GM23248 (cell line): ENCODE data around the gene OR4C5. TPM values are rescaled to one million over a fixed set of nuclear protein-coding genes. Genes with fewer than 3 reads are reported as not detected.
"Not testable (repeated sequence)": the region's sequence is repeated elsewhere in the genome, so short reads cannot be mapped to it uniquely, and the experiment has no call there.

Source experiments
- DNase-seq: peaks from one replicate; pipeline ENCODE4 v3.0.0-alpha.2; 2015
- H2AFZ ChIP-seq: fragments of 200-600 bp; sonication (generic); 2 replicates; pipeline ENCODE4 v1.6.1; 2016; ENCODE audit warnings: antibody characterized with exemption
- H3F3A ChIP-seq: fragments of 200-600 bp; sonication (generic); 2 replicates; pipeline ENCODE4 v1.6.1; 2016; ENCODE audit warnings: mild to moderate bottlenecking, antibody characterized with exemption, mixed run types; ENCODE audit not compliant: insufficient read depth
- H3K27ac ChIP-seq: fragments of 200-600 bp; sonication (generic); 2 replicates; pipeline ENCODE4 v1.5.1; 2016; ENCODE audit warnings: mild to moderate bottlenecking
- H3K27me3 ChIP-seq: fragments of 200-600 bp; sonication (generic); replicated peaks from 2 replicates; pipeline ENCODE4 v1.6.1; 2016; ENCODE audit warnings: mild to moderate bottlenecking; ENCODE audit not compliant: insufficient read depth
- H3K36me3 ChIP-seq: fragments of 200-600 bp; sonication (generic); 2 replicates; pipeline ENCODE4 v1.6.1; 2016; ENCODE audit warnings: low read depth, mild to moderate bottlenecking
- H3K4me1 ChIP-seq: fragments of 200-600 bp; sonication (generic); 2 replicates; pipeline ENCODE4 v1.6.1; 2016; ENCODE audit warnings: mild to moderate bottlenecking; ENCODE audit not compliant: insufficient read depth
- H3K4me2 ChIP-seq: fragments of 200-600 bp; sonication (generic); one replicate; pipeline ENCODE4 v1.6.1; 2016; ENCODE audit warnings: mild to moderate bottlenecking; ENCODE audit not compliant: unreplicated experiment
- H3K4me3 ChIP-seq: fragments of 200-600 bp; sonication (generic); 2 replicates; pipeline ENCODE4 v1.5.1; 2016; ENCODE audit warnings: mild to moderate bottlenecking
- H3K79me2 ChIP-seq: fragments of 200-600 bp; sonication (generic); 2 replicates; pipeline ENCODE4 v1.6.1; 2016; ENCODE audit warnings: mild to moderate bottlenecking; ENCODE audit not compliant: insufficient read depth
- H3K9ac ChIP-seq: fragments of 200-600 bp; sonication (generic); 2 replicates; pipeline ENCODE4 v1.6.1; 2016; ENCODE audit warnings: mild to moderate bottlenecking
- H3K9me2 ChIP-seq: fragments of 200-600 bp; sonication (generic); 2 replicates; pipeline ENCODE4 v1.6.1; 2016; ENCODE audit warnings: mixed run types, mild to moderate bottlenecking, moderate library complexity; ENCODE audit not compliant: insufficient read depth
- H3K9me3 ChIP-seq: fragments of 200-600 bp; sonication (generic); one replicate; pipeline ENCODE4 v1.6.1; 2017; ENCODE audit warnings: low read depth
- H4K20me1 ChIP-seq: fragments of 200-600 bp; sonication (generic); 2 replicates; pipeline ENCODE4 v1.6.0; 2016; ENCODE audit not compliant: insufficient read depth
- EZH2 ChIP-seq: fragments of 200-600 bp; sonication (generic); IDR thresholded peaks from 2 replicates; pipeline ENCODE4 v1.6.1; 2018; ENCODE audit warnings: antibody characterized with exemption, mild to moderate bottlenecking; ENCODE audit not compliant: insufficient read depth, poor library complexity, severe bottlenecking
- EZH2phosphoT487 ChIP-seq: fragments of 200-600 bp; sonication (generic); IDR thresholded peaks from 2 replicates; pipeline ENCODE4 v1.6.1; 2018; ENCODE audit warnings: antibody characterized with exemption, moderate library complexity, mild to moderate bottlenecking, low read depth; ENCODE audit not compliant: insufficient read depth
- WGBS, 2 experiments: methylation state at CpG; one replicate each; pipeline ENCODE4 v1.1.6; 2015 to 2017; ENCODE audit warnings: low lambda C conversion rate in 2 of 2, low coverage in 1 of 2; ENCODE audit errors: missing lambda C conversion rate in 2 of 2; 5-methylcytosine and 5-hydroxymethylcytosine counted together
- in situ Hi-C: fragments of 300-500 bp; cut with MboI; formaldehyde crosslinking; loops from 2 replicates; pipeline ENCODE4 v1.15.0; 2020
- polyA plus RNA-seq: library from polyadenylated mRNA; unstranded; fragments of >200 nt; fragmentation: Nextera tagmentation; extraction: Ambion mirVana; gene quantifications from 2 replicates; pipeline ENCODE4 v1.2.1, GENCODE V29; 2016
- total RNA-seq: library from RNA; depleted of rRNA; stranded (reverse); fragments of >200 nt; shearing (Covaris generic); gene quantifications from 2 replicates; pipeline ENCODE4 v1.2.3, GENCODE V29; 2014

OR4C5 gene
- total and polyA plus RNA-seq, 2 experiments from 2014 or later = not detected

GRCh38 chr11:48354013-48354412, 12.3 kb downstream of the OR4C5 start:
- Histone ChIP-seq H3K4me3 (no peak overlapping the region), H3K79me2 (no peaks in the 10 kb centered on the region), H3K27me3 (no peaks in the 10 kb centered on the region), H3K9me2 (no peaks in the 10 kb centered on the region), H2AFZ (no peak overlapping the region), H3K9ac (no peak overlapping the region), H3K27ac (no peak overlapping the region), H3K4me2 (no peak overlapping the region), H3K9me3 (no peaks in the 10 kb centered on the region), H3K36me3 (no peaks in the 10 kb centered on the region), H3K4me1 (no peaks in the 10 kb centered on the region), H3F3A (no peaks in the 10 kb centered on the region), H4K20me1 (no peaks in the 10 kb centered on the region)
- WGBS, 2 experiments = 63 to 64% methylated on average over 4 of the region's 4 CpGs
- no peak for TF ChIP-seq EZH2phosphoT487
- TF ChIP-seq EZH2 = no peak
- in situ Hi-C loops = no loop called here
- DNase-seq = no peak

GRCh38 chr11:48346286-48346685, 20.0 kb downstream of the OR4C5 start:
- H3K9ac ChIP-seq, in situ Hi-C loops, H3K79me2 ChIP-seq, H3K9me3 ChIP-seq, H2AFZ ChIP-seq, H3K36me3 ChIP-seq, DNase-seq, H3K4me3 ChIP-seq, H3K27me3 ChIP-seq, H3F3A ChIP-seq, H3K4me2 ChIP-seq, H3K4me1 ChIP-seq, H4K20me1 ChIP-seq, H3K27ac ChIP-seq, H3K9me2 ChIP-seq: not testable (repeated sequence)
- WGBS, 2 experiments = 11 to 32% methylated on average over 5 of the region's 5 CpGs

- WGBS, 2 experiments = 11 to 12% methylated on average over 2 of the region's 2 CpGs
- H3K4me3 ChIP-seq, H3K9me2 ChIP-seq, DNase-seq, H3F3A ChIP-seq, H2AFZ ChIP-seq, H3K9ac ChIP-seq, H3K36me3 ChIP-seq, H4K20me1 ChIP-seq, H3K9me3 ChIP-seq, H3K4me2 ChIP-seq, H3K27me3 ChIP-seq, H3K79me2 ChIP-seq, in situ Hi-C loops, H3K27ac ChIP-seq, H3K4me1 ChIP-seq: not testable (repeated sequence)
These were observed 23.8 kb downstream of the OR4C5 start for GRCh38 chr11:48342505-48342904.

GRCh38 chr11:48341466-48341865, 24.8 kb downstream of the OR4C5 start:
- H3K9me2 ChIP-seq = no peaks in the 10 kb centered on the region

GRCh38 chr11:48324620-48325019, 41.6 kb downstream of the OR4C5 start, which contains the start of gene OR4C3:
Gene OR4C3 (plus strand): TSS chr11:48324920. CDS start chr11:48325022, 102 bp downstream.
- not testable (repeated sequence) for H3K4me3 ChIP-seq, DNase-seq, H3K9ac ChIP-seq, H3K9me3 ChIP-seq, H2AFZ ChIP-seq, H4K20me1 ChIP-seq, H3K4me1 ChIP-seq, H3K27ac ChIP-seq, H3K79me2 ChIP-seq, H3F3A ChIP-seq, H3K36me3 ChIP-seq, H3K9me2 ChIP-seq, H3K4me2 ChIP-seq, H3K27me3 ChIP-seq
- in situ Hi-C loops = loop anchor here (25.0 kb wide), 1 partner anchor 1663 kb away; the partner anchor contains the start of gene OR4C12

More at GRCh38 chr11:48341466-48341865, 24.8 kb downstream of the OR4C5 start:
- TF ChIP-seq EZH2phosphoT487 = no peak
- no peak for TF ChIP-seq EZH2
- H4K20me1 ChIP-seq = no peaks in the 10 kb centered on the region
- no peak overlapping the region for H3K27ac ChIP-seq
- H3K9me3 ChIP-seq = no peaks in the 10 kb centered on the region
- no peaks in the 10 kb centered on the region for H3K36me3 ChIP-seq
- H3K27me3 ChIP-seq = no peaks in the 10 kb centered on the region
- in situ Hi-C loops = no loop called here
- H3K79me2 ChIP-seq = no peaks in the 10 kb centered on the region
- no peaks in the 10 kb centered on the region for H3K4me1 ChIP-seq
- H3K4me2 ChIP-seq = no peak overlapping the region
- no peaks in the 10 kb centered on the region for H3F3A ChIP-seq
- no peak overlapping the region for H3K4me3 ChIP-seq
- no peak overlapping the region for H3K9ac ChIP-seq
- no peak for DNase-seq
- no peak overlapping the region for H2AFZ ChIP-seq
- 25 to 27% methylated on average over 2 of the region's 2 CpGs for WGBS, 2 experiments

DNA sequence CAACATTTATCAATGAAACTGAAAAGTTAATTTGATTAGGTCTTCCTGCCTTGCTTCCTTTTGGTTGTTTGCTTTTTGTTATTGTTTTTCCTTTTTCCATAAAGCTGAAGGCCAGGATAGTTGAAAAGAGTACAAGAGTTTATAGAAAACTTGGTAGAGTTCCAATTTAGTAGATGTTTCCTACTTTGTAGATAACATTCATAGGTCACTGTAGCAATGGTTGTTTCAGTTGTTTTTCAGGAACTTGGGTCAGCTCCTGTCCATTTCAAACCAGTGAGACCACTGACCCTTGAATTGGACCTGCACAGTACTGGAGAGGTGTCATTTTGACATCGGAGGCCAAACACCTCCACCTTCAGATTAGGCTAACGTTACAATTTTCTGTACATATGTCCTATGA, 46.5 kb downstream of the OR4C5 start:
- WGBS, 2 experiments = 45 to 61% methylated on average over 2 of the region's 2 CpGs
- not testable (repeated sequence) for H2AFZ ChIP-seq, H3K9me2 ChIP-seq, H3K9ac ChIP-seq, H3K27ac ChIP-seq, H3K4me3 ChIP-seq, H3K36me3 ChIP-seq, H3K79me2 ChIP-seq, H3K4me1 ChIP-seq, H3K9me3 ChIP-seq, H3F3A ChIP-seq, H3K4me2 ChIP-seq, H4K20me1 ChIP-seq, H3K27me3 ChIP-seq, DNase-seq
- in situ Hi-C loops = loop anchor here (25.0 kb wide), 1 partner anchor 1667 kb away; the partner anchor contains the start of gene OR4C12
